Measurements from ENCODE around the gene DPF3.

- TF ChIP-seq ATF3 (CRISPR knock-in tag; conservative IDR thresholded peaks at IDR 0.05) (no peak), KAT7 (CRISPR knock-in tag; IDR thresholded peaks at IDR 0.05; ENCODE audit: borderline replicate concordance) (no peak), E2F4 (CRISPR knock-in tag; IDR thresholded peaks at IDR 0.05; ENCODE audit: borderline replicate concordance, low read depth) (no peak), ETV6 (CRISPR knock-in tag; IDR thresholded peaks at IDR 0.05) (no peak)
Measured at GRCh38 chr14:72706485-72706884, 187.4 kb downstream of the DPF3 start.
